Stimulated activated CD4-positive, alpha-beta T cell treated with anti-CD3 and anti-CD28 coated beads, Interleukin-2, amount 100 ng/mL, for 24 hours (primary cell): ENCODE measurements around the gene EVI2A.
"Not testable (repeated sequence)": the region's sequence is repeated elsewhere in the genome, so short reads cannot be mapped to it uniquely, and the experiment has no call there.

ENCODE experiments used
- DNase-seq, 2 donors: peaks; one replicate each; pipeline ENCODE4 v3.0.0-alpha.2; 2020

EVI2A gene

GRCh38 chr17:31321481-31321880, at the start of gene EVI2A:
TSS of gene EVI2A (minus strand) at chr17:31321622. CDS start at chr17:31319013, 2,609 bp downstream.
- DNase-seq = peak; percentile 69 to 79

GRCh38 chr17:31369266-31369665, 47.8 kb upstream of the EVI2A start:
- DNase-seq = no peak

DNA sequence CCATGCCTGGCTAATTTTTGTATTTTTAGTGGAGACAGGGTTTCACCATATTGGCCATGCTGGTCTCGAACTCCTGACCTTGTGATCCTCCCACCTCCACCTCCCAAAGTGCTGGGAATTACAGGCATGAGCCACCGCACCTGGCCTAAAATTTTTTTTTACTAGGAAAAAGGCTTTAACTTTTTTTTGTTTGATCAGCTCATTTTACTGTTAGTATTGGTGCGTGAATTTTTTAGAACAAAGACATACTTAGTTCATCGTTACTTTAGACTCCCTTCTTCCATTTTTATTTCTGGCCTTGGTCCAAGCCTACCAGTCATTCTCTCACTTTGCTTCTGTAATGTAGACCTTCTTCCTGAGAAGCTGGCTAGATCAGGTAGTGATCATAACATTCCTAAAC, 44.7 kb upstream of the EVI2A start:
- no peak for DNase-seq

DNA sequence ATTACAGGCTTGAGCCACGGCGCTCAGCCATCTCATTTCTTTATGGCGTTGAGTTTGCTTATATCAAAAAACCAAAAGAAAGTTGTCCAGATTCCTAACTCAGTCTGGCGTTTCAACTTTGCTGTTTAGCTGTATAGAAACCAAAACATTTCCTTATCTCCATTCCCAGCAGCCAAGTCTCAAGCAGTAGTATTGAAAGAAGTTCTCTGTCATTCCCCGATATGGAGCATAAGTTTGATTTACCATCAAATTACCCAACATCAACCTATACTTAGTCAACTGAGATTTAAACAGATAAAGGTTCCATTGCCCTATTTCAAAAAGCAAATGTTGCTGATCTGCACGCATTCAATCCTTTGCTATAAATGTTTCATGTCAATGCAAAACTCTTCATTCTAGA, 42.6 kb upstream of the EVI2A start:
- DNase-seq = no peak

- DNase-seq = no peak
These were observed 36.5 kb upstream of the EVI2A start for GRCh38 chr17:31357839-31358394.

- DNase-seq = no peak
These were observed 35.7 kb upstream of the EVI2A start for GRCh38 chr17:31357091-31357490.

- DNase-seq = no peak
These were observed 34.5 kb upstream of the EVI2A start for GRCh38 chr17:31355935-31356334.

DNA sequence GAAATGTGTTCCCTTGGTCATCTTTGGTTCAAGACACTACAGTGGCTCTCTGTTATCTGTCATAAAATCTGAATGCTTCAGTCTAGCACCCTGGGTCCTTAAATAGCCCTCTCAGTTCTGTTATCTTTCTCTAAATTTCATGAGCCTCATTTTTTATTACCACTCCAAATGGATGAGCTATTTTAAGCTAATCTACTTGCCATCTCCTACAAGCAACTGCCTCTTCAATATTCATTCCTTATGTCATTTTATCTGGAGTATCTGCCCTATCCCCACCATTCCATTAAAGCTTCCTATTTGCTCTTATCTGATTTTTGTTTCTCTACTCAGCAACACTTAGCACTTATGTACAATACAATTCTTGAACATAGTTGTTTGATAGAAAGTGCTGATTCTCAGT, 28.0 kb upstream of the EVI2A start:
- DNase-seq = no peak

GRCh38 chr17:31345191-31345747, 23.8 kb upstream of the EVI2A start:
- DNase-seq = not testable (repeated sequence)

- no peak for DNase-seq
These were observed 18.7 kb upstream of the EVI2A start for GRCh38 chr17:31339906-31340661.

- DNase-seq = no peak
These were observed 7.8 kb upstream of the EVI2A start for GRCh38 chr17:31329221-31329620.

- DNase-seq = no peak
These were observed 6.7 kb upstream of the EVI2A start for GRCh38 chr17:31328160-31328535.

DNA sequence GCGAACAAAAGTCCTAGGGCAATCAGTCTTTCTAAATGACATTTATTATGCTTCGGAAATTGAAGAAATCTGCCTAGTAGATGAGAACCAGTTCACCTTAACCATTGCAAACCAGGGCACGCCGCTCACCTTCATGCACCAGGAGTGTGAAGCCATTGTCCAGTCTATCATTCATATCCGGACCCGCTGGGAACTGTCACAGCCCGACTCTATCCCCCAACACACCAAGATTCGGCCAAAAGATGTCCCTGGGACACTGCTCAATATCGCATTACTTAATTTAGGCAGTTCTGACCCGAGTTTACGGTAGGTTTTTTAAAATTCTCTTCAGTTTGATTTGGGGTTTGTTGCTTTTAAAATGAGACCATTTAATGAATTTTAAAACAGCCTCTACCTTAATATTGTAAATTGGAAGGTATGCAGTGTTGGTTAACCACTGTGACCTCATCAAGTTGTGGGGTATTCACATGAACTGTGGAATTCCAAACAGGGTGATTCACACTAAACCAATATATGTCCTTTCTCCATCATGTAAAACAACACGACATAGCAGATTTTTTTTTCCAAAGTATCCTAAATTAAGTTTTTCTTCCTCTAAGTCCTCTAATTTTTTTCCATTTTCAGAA, 6.2 kb upstream of the EVI2A start:
- DNase-seq = no peak

GRCh38 chr17:31323551-31323950, 2.1 kb upstream of the EVI2A start:
- DNase-seq = no peak

GRCh38 chr17:31321966-31322365, 544 bp upstream of the EVI2A start:
- peak in 1 of 2 donors; percentile 18 for DNase-seq

- DNase-seq = no peak
These were observed 631 bp downstream of the EVI2A start for GRCh38 chr17:31320791-31321190.

DNA sequence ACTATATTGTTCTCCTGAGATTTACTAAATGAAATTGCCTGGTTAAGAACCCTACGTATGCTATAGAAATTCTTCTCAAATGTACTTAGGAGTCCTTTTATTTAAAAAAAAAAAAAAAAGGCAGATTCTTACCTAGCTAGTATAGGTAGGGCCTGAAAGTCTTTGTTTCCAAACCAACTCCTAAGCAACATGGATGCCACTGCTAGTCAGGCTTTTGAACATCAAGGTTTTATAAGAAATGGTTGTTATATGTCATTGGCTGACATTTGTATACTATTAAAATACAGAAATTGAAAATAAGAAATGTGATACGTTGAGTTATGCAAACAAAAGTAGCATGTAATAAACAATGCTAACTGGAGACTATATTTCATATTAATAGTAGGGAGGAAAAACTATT, 1.2 kb downstream of the EVI2A start:
- DNase-seq = no peak

DNA sequence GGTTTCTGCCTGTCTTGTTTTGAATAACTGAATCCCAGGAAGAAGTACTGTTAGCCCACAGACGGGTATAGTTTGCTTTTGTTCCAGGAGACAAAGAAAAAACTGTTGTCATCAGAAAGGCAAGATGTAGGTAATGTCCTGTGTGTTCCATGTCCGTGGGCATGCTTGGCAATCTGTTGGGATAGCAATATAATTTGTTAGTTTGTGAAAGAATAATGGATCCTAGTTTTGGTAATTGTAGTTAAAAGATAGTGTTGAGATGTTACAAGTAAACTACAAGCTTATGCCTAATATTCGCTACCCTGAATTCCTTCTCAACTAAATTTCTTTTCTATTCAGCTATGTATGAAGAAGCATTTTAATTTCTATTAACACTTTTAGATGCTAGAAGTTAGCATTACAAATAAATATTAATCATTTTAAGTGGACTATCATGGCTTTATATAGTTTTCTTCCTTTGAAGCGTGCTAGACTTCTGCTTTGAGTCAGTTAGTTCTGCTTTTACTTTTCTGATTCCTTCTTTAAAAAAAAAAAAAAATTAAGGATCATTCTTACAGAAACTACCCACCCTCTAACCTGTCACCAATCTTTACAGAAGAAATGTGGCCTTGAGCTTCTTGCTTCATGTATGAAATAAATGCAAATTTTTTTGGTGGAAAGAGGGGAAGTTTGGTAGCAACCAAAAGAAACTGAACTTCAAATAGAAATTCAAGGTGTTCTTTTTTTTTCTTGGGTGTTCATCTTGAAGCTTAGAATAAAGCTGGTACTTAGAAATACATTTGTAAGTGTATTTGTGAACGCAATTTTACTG, 2.4 kb downstream of the EVI2A start:
- DNase-seq = no peak

- DNase-seq = peak; percentile 49 to 60
These were observed 3.1 kb downstream of the EVI2A start for GRCh38 chr17:31318298-31318801.

GRCh38 chr17:31314782-31315100, 6.7 kb downstream of the EVI2A start:
- DNase-seq = no peak

- DNase-seq = no peak
These were observed 7.2 kb downstream of the EVI2A start, which contains the start of gene EVI2B for GRCh38 chr17:31313982-31314781. TSS of gene EVI2B (minus strand) at chr17:31314054. CDS start at chr17:31305609, 8,445 bp downstream.

- peak in 1 of 2 donors; percentile 46 for DNase-seq
These were observed 9.2 kb downstream of the EVI2A start for GRCh38 chr17:31312223-31312622.
